ENCODE data around the gene KANK3.
"Not testable (repeated sequence)": the region's sequence is repeated elsewhere in the genome, so short reads cannot be mapped to it uniquely, and the experiment has no call there.

KANK3 gene

DNA sequence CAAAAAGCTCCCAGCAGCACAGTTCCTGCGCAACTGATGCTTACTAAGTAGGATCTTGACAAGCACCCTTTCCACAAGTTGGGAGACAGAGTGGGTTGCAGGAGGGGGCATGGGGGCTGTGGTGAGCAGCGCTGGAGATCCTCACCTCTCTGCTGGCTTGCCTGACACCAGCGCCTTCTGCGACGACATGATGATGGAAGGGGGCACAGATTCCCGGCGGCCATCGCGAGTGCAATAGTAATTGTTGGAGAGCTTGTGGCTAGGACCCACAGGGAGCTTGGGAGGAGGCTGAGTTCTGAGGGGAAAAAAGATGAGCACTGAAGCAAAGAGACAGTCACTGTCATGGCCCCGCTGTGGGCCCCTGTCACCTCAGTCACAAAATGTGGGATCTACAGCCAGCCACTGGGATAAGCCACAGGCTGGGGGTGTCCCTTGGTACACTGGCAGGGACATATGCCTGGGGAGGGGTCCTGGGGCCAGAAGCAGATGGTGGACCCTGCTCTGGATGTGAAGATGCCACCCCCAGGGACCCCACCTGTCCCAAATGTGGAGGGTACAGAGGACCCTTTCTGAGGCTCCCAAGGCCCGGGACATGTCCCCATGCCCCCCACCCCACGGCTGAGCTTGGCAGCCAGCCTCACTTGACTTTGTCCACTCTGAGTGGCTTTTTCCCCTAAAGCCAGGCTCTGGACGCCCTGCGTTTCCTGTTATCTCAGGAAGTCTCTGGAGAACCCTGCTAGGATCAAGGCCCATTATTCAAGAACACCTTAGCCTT lies 26.5 kb downstream of the KANK3 start:
- DNase-seq, result no peak

DNA sequence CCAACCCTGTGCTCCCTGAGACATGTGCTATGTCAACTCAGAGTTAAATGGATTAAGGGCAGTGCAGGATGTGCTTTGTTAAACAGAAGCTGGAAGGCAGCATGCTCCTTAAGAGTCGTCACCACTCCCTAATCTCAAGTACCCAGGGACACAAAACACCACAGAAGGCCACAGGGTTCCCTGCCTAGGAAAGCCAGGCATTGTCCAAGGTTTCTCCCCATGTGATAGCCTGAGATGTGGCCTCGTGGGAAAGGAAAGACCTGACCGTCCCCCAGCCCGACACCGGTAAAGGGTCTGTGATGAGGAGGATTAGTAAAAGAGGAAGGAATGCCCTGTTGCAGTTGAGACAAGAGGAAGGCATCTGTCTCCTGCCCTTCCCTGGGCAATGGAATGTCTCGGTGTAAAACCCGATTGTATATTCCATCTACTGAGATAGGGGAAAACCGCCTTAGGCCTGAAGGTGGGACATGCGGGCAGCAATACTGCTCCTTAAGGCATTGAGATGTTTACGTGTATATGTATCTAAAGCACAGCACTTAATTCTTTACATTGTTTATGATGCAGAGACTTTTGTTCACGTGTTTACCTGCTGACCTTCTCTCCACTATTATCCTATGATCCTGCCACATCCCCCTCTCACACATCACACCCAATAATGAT lies 28.0 kb downstream of the KANK3 start:
- DNase-seq, result not testable (repeated sequence)

DNA sequence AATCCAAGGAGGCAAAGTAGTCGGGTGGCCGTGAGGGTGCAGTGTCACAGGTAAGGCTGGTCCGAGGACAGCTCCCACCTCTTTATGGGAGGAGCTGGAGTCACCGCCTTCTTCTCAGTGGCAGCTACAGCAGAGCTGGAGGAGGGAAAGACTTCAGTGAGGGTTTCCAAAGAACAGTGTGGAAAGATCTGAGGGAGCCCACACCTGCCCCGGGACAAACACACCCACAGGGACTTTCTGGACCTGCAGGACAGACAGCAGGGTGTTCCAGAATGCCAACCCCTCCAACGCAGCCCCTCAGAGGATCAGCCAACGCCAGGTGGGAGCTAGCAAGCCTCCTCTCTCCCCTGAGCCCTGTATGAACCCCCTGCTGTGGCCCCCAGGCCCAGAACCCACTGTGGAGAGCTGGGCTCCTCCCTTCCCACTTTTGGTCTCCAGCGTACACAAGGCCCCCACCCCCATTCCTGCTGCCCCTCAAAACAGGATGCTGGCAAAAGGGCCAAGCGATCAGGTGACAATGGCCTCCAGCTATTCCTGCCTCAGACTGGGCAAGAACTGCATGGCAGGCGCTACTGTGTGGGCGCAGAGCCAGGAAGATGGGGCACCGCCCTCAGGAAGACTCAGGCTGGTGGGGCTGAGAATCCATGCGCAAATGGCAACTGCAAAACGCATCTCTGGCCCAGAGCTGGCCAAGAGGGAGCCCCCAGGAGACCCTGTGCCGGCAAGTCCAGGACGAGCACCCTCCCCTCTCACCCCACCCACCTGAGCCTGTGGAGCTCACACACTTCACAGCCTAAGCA lies 31.4 kb downstream of the KANK3 start:
- no peak for DNase-seq

DNA sequence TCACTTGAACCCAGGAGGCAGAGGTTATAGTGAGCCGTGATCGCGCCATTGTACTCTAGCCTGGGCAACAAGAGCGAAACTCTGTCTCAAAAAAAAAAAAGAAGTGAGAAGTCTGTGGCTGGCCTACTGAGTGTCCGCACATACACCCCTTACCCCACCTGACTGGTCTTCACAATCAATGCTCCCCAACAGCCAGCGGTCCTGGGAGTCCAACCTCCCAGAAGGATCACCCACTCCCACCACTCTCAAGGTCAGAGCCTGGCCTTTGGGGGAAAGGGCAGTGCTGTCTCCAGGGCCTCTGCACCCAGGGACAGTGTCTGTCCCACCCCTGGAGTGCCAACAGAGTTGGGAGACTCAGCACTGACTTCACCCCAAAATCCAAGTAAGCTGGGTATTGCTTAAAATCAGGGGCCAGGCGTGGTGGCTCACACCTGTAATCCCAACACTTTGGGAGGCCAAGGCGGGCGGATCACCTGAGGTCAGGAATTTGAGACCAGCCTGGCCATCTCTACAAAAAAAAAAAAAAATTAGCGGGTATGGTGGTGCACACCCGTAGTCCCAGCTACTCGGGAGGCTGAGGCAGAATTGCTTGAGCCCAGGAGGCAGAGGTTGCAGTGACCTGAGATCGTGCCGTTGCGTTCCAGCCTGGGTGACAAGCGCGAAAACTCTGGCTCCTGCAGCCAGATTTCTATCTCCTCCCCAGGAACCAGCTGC lies 32.6 kb downstream of the KANK3 start:
- DNase-seq, result no peak

DNA sequence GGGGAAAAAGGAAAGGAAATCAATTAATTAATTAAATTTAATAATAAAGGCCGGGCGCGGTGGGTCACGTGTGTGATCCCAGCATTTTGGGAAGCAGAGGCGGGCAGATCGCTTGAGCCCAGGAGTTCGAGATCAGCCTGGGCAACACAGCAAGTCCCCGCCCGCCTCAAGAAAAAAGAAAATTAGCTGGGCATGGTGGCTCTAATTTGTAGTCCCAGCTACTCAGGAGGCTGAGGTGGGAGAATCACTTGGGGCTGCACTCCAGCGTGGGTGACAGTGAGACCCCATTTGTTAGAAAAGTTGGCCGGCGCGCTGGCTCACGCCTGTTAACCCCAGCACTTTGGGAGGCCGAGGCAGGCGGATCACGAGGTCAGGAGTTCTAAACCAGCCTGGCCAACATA lies 34.2 kb downstream of the KANK3 start:
- DNase-seq, result no peak

DNA sequence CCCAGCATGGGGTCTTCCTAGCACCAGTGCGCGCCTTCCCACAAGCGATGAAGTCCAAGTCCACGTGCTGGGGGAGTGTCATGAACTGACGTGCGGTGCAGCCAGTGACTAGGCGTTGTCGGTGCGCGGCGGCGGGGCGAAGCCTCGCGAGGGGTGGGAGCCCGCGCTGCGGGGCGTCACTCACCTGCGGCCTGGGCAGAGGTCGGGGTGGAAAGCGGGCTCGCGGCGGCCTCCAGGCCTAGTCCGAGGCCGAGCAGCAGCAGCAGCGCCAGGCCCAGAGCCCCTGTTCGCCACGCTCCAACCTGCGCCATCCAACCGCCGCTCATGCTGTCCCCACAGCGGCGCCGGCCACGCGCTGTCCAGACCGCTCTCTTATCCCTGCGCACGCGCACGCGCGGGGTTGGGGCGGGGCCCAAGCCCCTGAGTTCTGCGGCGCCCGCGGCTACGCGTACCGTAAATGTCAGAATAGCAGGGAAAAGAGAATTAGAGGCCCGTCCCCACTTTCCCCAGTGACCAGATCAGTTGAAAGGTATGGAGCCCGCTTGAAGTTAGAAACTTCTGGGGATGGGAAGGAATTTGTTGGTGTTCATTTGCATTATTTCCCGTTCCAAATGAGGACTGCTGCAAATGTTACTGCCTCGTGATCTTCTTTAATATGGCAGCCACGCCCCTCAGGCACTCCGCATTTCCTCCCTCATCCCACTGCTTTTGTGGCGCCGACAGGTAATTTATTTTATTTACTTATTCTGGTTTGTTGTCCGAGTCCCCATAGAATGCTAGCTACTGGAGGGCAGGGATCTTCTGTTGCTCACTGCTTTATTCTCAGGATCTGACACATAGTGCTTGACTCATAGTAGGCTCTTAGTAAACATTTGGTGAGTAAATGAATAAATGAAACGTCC lies 34.8 kb downstream of the KANK3 start, which contains the start of gene CD320:
CD320 (minus strand) TSS at position 394 of the 902 bp plus-strand sequence; CDS start at position 326, 68 bp downstream.
- peak; percentile 68 to 75 for DNase-seq

DNA sequence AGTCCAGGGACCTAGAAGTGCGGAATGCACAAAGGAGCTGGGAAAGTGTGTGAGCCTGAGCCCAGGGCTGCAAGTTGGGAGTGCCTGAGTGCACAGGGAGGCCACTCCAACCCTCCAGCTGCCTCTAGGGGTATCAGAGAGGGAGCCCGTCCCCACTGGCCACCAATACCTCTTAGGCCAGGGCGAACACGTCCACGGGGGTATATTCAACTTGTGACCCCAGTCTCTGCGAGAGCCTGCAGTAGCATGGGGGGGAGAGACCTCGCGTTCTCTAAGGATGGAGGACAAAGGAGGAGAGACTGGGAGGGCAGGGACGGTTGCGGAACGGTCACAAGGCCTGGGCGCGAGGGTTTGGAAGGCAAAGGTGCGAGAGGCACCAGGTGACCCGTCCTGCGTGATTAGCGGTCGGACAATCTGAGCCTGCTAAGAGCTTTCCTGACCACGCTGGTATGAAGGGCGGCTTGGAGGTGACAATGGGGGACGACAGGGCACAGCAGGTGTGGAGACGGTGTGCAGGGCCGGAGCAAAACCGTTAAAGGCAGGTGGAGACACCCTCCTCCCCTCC lies 35.6 kb downstream of the KANK3 start:
- no peak for DNase-seq

DNA sequence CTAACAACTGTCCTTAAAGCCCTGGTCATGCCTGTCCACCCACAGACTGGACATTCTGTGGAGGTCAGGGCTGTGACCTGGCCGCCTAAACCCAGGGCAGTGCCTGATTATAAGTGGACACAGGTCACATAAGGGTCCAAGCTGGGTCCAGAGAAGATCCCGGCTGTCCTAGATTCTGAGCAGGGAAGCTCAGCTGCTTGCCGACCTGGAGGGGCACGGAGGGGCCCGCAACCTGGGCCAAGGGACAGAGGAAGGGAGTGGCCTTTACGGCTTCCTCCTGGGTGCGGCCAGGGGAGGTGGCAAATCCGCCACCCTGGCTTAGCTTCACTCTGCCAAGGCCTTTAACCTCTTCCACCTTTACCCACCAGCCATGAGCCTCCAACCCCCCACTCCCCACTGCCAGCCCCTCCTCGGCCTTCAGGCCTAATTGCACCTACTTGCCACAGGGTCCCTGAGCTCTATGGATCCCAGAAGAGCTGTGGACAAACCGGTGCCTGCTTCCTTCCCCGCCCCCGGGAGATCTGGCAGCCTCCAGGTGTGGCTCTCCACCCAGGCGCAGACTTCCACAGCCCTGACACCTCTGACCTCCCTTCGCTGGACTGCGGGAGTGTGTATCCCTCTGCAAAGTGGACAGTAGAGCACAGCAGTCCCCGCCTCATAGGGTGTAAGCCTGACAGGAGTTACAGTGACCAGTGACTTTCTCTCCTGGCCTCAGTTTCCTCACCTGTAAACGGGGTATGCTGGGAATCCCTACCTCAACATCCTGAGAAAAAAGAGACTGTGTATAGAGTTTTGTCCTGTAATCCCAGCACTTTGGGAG lies 36.6 kb downstream of the KANK3 start:
- no peak for DNase-seq

DNA sequence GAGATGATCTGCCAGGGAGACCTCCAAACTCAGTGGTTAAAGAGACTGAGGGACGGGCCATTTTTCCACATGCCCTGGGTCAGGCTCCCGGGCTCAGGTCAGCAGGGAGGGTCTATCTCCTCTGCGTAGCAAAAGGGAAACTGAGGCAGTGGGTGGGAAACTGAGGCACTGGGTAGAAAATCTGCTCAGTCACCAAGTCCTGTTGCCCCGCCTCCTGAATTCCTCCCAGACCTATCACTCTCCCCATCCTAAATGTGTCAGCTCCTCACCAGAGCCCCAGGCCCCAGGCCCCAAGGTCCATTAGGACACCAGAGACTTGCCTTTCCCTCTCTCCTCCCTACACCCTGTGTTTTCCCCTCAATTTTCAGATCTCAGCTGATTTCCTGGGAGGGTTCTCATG lies 37.3 kb downstream of the KANK3 start:
- DNase-seq, result no peak

DNA sequence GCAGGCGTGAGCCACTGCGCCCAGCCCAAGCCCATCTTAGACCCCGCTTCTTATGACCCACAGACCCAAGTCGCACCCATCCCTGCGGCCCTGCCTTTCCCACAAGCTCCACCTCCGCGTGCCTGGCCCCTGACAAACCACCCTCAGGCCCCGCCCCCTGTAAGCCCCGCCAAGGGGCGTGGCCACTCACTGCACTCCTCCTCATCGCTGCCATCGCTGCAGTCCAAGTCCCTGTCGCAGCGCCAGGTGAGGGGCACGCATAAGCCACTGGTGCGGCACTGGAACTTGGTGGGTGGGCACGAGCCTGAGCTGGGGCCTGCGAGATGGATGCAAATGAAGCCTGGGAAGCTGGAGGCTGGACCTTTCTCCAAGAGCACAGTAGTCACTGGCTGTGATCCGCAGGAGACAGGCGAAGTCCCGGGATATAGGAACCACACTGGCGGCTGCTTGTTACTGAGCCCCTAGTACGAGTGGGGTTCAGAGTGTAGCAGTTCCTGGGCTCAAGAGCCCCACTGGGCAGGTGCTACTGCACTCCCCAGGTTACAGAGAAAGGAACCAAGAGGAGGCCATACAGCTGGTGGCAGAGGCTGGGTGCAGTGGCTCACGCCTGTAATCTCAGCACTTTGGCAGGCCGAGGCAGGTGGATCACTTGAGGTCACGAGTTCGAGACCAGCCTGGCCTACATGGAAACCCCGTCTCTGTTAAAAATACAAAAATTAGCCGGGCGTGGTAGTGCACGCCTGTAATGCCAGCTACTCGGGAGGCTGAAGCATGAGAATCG lies 38.0 kb downstream of the KANK3 start:
- no peak for DNase-seq

DNA sequence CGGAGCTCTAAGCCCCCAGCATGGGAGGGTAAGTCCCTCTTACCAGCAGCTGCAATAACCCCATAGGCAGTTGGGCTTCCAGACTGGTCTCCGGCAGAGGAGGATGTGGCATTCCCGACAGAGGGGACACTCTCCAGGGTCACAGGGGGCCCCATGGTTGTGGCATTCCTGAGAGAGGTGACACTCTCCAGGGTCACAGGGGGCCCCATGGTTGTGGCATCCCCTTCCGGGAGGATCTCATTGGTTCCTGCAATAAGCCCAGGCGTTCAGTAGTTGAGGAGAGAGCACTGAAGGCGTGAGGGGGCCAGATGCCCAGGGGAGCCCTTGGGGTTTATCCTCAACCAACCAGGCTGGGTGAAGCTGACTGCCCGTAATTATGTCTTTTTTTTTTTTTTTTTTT lies 40.3 kb downstream of the KANK3 start:
- no peak for DNase-seq

DNA sequence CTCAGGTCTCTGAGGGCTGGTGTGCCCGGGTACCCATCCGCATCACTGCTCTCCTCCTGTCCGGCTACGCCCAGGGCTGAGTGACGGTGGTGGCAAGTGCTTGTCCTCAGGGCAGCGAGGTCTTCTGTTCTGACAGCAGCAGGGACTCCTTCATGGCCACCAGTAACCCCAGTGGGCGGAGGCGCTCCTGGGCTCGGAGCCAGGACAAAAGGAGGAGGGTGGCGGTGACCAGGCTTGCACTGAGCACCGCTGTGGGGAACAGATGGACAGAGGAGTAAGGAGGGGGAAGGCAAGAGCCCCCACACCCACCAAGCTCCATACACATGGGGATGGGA lies 40.7 kb downstream of the KANK3 start:
- no peak for DNase-seq

DNA sequence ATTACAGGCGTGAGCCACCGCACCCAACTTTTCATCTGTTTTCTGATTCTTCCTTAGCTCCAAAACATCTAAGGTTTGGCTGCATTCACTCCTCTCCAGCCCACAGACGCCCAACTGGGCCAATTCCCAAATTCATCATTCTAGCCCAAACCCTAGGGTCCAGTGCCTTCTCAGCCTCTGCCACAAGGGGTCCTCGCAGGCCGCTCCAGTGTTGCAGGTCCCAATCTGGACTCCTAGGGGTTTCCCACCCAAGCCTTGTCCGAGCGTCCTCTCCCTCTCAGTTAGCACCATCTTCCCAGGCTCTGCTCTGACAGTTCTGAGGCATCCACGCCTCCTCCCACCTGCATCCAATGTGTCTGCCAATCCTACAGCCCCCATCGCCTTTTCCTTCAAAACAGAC lies 51.7 kb downstream of the KANK3 start:
- DNase-seq, result not testable (repeated sequence)

DNA sequence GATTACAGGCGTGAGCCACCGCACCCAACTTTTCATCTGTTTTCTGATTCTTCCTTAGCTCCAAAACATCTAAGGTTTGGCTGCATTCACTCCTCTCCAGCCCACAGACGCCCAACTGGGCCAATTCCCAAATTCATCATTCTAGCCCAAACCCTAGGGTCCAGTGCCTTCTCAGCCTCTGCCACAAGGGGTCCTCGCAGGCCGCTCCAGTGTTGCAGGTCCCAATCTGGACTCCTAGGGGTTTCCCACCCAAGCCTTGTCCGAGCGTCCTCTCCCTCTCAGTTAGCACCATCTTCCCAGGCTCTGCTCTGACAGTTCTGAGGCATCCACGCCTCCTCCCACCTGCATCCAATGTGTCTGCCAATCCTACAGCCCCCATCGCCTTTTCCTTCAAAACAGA lies 66.6 kb downstream of the KANK3 start:
- DNase-seq, result not testable (repeated sequence)
